ENCODE measurements around the gene WDR17. TPM values are rescaled to one million over a fixed set of nuclear protein-coding genes. Genes with fewer than 3 reads are reported as not detected.

The WDR17 gene
- polyA plus RNA-seq (2012; ENCODE audit: insufficient read depth, insufficient read length, low read depth) = 7.0 TPM

- no peaks in the 10 kb centered on the region for H3K36me3 ChIP-seq
- no peak for TF ChIP-seq CTCF (IDR thresholded peaks at IDR 0.05; ENCODE audit: low read depth, low read length)
- no peaks in the 10 kb centered on the region; the same call in 1 of the 2 replicates for H3K4me1 ChIP-seq
- peak within 1 kb of the TSS; percentile 87 for H3K4me3 ChIP-seq (ENCODE audit: low read depth, low read length)
- no peaks in the 10 kb centered on the region for H3K9me3 ChIP-seq
- no peaks in the 10 kb centered on the region for H3K27me3 ChIP-seq
- peak; percentile 97 for DNase-seq
Observed at GRCh38 chr4:176065435-176066291, at the start of gene WDR17. WDR17 (plus strand) TSS chr4:176065841; CDS start chr4:176111581, 45,740 bp downstream.

- H3K27me3 ChIP-seq = no peaks in the 10 kb centered on the region
- no peaks in the 10 kb centered on the region for H3K4me1 ChIP-seq
- no peaks in the 10 kb centered on the region for H3K36me3 ChIP-seq
- no peak for TF ChIP-seq CTCF (IDR thresholded peaks at IDR 0.05; ENCODE audit: low read depth, low read length)
- no peaks in the 10 kb centered on the region for H3K9me3 ChIP-seq
- H3K4me3 ChIP-seq (ENCODE audit: low read depth, low read length) = no peak overlapping the region
- no peak for DNase-seq
Observed at GRCh38 chr4:176016601-176017000, 49.0 kb upstream of the WDR17 start.

- Histone ChIP-seq H3K36me3 (no peaks in the 10 kb centered on the region), H3K4me1 (no peaks in the 10 kb centered on the region), H3K4me3 (ENCODE audit: low read depth, low read length) (no peak overlapping the region), H3K9me3 (no peaks in the 10 kb centered on the region), H3K27me3 (no peaks in the 10 kb centered on the region)
- no peak for TF ChIP-seq CTCF (IDR thresholded peaks at IDR 0.05; ENCODE audit: low read depth, low read length)
- no peak for DNase-seq
Observed at GRCh38 chr4:176020481-176021085, 45.1 kb upstream of the WDR17 start.

- no peak for TF ChIP-seq CTCF (IDR thresholded peaks at IDR 0.05; ENCODE audit: low read depth, low read length)
- H3K36me3 ChIP-seq = no peaks in the 10 kb centered on the region
- H3K4me1 ChIP-seq = no peaks in the 10 kb centered on the region
- DNase-seq = no peak
- no peaks in the 10 kb centered on the region for H3K9me3 ChIP-seq
- 0 out of 2 replicates have a peak, but pooled peaks cover 3% of the 10 kb centered on the region for H3K27me3 ChIP-seq
- no peak overlapping the region for H3K4me3 ChIP-seq (ENCODE audit: low read depth, low read length)
Observed at GRCh38 chr4:176030391-176030790, 35.2 kb upstream of the WDR17 start.

- Histone ChIP-seq H3K4me1 (no peaks in the 10 kb centered on the region), H3K36me3 (no peaks in the 10 kb centered on the region), H3K9me3 (no peaks in the 10 kb centered on the region), H3K4me3 (ENCODE audit: low read depth, low read length) (no peak overlapping the region), H3K27me3 (0 out of 2 replicates have a peak, but pooled peaks cover 3% of the 10 kb centered on the region)
- no peak for DNase-seq
- TF ChIP-seq CTCF (IDR thresholded peaks at IDR 0.05; ENCODE audit: low read depth, low read length) = no peak
Observed at GRCh38 chr4:176031922-176032321, 33.7 kb upstream of the WDR17 start.

GRCh38 chr4:176032454-176032853, 33.2 kb upstream of the WDR17 start:
- DNase-seq = no peak
- Histone ChIP-seq H3K9me3 (no peaks in the 10 kb centered on the region), H3K36me3 (no peaks in the 10 kb centered on the region), H3K4me1 (no peaks in the 10 kb centered on the region), H3K4me3 (ENCODE audit: low read depth, low read length) (no peak overlapping the region), H3K27me3 (0 out of 2 replicates have a peak, but pooled peaks cover 3% of the 10 kb centered on the region)
- no peak for TF ChIP-seq CTCF (IDR thresholded peaks at IDR 0.05; ENCODE audit: low read depth, low read length)

All from BE2C (cell line).